HG02571 (cell line): Measurements from ENCODE around the gene SPON2.

Source experiments
- ATAC-seq: cut with Tn5 transposase; IDR thresholded peaks from one replicate; pipeline ENCODE4 v1.9.1; 2021; ENCODE audit warnings: mild to moderate bottlenecking, moderate library complexity; ENCODE audit not compliant: unreplicated experiment

Gene SPON2

GRCh38 chr4:1172228-1172851 lies at the start of gene SPON2:
SPON2 (minus strand) TSS chr4:1172583.
- ATAC-seq = no peak

DNA sequence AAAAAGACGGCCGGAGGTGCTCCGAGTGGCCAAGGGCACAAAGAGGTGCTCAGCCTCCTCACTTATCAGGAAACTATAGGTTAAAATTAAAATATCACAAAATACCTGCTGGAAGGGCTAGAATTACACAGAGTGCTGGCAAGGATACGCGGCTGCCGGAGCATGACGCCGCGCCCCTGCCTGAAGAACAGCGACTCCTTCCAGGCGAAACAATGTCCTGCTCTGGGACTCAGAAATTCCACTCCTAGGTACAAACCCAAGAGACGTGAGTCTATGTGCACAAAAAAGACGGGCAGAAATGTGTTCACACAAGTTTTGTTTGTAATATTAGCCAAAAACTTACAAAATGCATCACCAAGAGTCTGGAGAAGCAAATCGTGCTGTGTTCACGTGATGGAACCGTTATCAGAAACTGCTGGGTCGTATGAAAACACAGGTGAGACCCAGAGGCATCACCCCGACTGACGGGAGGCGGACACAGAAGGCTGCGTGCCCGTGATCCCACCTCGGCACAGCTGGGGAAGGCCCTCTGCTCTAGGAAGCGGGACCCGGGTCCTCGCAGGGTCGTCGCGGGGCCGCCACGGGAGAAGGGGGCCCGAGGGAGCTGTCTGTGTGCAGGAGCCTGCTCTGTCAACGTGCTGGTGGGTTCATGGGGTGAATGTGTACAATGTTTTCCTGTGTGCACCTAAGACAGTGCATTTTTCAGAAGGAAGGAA lies 48.9 kb upstream of the SPON2 start:
- ATAC-seq = no peak

GRCh38 chr4:1220566-1220965 lies 48.2 kb upstream of the SPON2 start:
- ATAC-seq = no peak

- ATAC-seq = no peak
These were observed 47.2 kb upstream of the SPON2 start for GRCh38 chr4:1219566-1219950.

GRCh38 chr4:1218634-1219565 lies 46.5 kb upstream of the SPON2 start:
- peak; percentile 44 for ATAC-seq

GRCh38 chr4:1217366-1217765 lies 45.0 kb upstream of the SPON2 start:
- no peak for ATAC-seq

- ATAC-seq = no peak
These were observed 44.5 kb upstream of the SPON2 start for GRCh38 chr4:1216869-1217294.

DNA sequence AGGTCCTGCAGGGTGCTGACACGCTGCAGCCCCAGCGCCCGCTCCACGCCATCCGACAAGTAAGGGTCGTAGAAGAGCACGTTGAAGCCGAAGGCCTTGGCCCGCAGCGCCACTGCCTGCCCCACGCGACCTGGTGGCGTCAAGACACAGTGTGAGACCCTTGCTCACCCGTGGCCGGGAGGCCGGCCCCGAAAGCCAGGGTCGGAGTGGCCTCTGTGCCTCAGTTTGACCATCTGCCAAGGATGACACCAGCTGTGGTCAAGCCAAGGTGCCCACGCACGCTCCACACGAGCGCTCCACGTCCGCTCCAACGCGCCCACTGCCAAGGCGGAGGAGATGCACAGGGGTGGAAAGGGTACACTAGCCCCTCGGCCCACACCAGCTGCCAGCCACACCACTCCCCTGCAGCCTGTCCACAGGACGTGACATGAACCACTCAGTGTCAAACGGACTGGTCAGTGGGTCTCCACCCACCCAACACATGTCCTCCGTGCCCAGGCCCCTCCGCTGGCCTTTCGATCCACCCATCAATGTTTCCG lies 43.8 kb upstream of the SPON2 start:
- ATAC-seq = no peak

DNA sequence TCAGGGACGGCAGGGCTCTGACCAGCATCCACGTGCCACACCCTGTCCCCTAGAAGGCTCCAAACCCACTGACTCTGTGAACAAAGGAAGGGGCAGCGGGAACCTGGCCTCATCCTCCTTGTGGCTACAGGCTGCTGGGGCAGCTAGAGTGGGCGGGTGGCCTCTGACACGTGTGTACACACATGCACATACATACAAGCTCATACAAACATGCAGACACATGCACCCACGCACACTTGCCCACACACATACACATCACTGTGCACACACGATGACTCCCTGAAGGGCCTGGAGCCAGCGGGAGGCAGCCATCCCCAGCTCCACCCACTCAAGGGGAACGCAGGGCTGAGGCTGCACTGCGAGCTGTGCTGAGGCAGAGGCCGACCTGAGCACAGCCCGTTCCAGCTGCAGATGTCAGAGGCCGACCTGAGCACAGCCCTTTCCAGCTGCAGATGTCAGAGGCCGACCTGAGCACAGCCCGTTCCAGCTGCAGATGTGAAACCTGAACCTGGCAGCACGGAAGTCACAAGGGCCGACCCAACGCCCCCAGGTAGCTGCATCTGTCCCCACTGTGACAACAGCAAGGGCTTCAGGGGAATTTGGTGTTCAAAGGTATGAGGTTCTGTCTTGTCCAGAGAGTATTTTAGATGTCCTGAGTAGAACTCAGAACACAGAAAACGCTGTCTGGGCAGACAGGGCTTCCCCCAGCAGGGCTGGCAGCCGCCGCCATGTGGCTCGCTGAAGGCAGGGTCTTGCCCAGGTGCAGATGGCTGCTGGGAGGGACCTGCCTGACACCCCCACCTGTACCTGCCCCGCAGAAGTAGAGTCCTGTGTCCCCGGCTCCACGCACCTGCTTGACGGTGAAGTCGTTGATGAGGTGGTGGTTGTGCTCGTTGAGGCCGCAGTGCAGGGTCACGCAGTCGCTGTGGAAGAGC lies 43.0 kb upstream of the SPON2 start:
- ATAC-seq = peak; percentile 61

DNA sequence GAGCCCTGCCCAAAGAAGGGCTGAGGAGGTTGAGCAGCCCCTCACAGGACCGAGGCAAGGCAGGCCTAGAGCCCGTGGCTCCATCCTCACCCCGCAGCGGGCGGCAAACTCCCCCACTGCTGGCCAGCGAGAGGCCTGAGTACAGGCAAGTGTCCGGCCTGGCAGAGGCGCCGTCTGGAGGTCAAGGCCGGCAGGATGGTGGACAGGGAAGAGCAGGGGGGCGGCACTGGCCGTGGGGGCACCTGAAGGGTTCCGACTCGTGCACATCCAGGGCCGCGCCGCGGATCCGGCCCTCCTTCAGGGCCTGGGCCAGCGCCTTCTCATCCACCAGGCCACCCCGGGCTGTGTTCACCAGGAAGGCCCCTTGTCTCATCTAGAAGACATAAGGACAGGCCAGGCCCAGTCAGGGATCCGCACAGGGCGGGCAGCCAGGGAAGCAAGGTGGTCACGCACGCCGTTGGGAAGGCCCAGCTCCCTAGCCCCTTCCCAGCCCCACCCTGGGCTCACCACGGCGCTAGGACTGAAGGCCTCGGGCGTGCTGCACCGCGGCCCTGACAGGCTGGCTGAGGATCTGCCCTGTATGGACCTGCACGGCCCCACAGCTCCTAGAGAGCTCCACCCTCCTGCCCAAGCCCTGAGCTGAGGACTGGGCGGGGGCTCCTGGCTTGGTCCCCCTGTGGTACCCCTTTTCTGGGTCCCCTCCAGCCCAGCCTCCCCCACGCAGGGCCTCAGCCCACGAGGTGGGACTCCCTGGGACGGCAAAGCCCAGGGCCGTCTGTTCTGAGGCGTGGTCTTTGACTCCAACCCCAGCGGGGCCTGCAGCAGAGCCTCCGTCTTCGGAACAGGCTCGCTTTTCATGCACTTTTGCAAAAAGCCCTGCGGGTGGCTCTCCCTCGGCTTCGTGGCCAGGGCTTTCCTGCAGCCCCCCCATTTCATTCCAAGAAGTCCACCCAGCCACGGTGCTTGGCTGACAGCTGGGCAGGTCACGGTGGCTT lies 42.0 kb upstream of the SPON2 start:
- no peak for ATAC-seq

DNA sequence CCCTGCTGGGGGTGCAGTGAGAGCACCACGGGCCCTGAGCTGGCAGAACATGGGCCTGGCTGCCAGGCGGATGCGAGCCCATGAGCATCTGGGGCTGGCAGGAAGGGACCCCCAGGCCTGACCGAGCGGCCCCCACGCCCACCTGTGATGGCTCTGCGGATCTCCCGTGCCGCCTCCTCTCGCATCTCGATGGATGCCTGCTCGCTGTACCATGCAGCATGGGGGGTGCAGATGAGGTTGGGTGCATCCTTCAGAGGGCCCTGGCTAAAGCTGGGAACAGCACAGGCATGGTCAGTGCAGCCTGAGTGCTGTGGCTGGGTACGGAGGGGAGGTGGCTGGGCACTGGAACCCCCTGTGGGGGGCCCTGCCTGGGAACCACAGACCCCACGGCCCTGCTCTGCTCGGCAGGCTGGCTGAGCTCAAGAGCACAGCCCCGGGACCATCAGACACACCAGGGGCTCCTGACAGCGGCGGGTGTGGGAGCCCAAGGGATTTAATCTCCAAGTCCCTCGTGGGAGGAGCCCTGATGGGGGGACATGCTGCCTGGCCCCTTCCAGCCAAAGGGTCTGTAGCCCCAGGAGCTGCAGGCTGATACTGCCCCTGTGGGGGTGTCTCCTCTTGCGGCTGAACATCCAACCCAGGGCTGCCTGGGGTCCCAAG lies 41.1 kb upstream of the SPON2 start:
- no peak for ATAC-seq

GRCh38 chr4:1212546-1213335 lies 40.4 kb upstream of the SPON2 start:
- no peak for ATAC-seq

GRCh38 chr4:1211891-1212545 lies 39.6 kb upstream of the SPON2 start:
- no peak for ATAC-seq

DNA sequence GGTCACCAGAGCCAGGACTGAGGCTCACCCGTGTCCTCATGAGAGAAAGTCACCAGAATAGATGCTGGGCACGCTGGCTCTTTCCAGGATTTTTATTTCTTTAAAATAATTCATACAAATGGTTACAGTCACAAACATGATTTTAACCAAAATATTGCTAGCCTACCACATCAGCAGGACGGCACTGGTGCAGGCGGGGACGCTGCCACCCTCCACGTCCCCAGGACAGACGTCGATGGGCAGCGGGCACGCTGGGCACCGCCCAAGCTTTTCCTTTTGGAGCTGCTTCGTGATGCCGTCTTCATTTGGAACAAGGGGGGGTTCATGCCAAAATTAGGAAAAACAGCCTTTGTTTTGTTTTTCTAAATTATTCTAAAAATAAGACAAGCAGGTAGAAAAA lies 39.0 kb upstream of the SPON2 start:
- ATAC-seq = no peak

DNA sequence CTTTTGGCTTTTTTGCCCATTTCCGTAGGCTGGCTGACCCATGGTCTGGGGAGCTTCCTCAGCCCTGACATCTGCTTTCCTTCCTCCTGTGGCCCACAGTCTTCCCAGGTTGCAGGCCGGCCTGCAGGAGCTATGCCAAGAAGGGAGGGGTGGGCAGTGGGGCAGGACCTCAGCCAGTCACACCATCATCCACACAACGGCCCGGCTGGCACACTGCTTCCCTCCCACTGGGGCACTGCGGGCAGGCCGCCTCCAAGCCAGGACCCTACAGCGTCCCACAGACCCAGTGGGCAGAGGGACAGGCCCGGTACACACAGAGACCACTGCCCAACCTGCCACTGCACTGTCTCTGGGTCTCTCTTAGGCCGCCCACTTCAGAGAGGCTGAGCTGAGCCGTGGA lies 38.6 kb upstream of the SPON2 start:
- ATAC-seq = no peak

DNA sequence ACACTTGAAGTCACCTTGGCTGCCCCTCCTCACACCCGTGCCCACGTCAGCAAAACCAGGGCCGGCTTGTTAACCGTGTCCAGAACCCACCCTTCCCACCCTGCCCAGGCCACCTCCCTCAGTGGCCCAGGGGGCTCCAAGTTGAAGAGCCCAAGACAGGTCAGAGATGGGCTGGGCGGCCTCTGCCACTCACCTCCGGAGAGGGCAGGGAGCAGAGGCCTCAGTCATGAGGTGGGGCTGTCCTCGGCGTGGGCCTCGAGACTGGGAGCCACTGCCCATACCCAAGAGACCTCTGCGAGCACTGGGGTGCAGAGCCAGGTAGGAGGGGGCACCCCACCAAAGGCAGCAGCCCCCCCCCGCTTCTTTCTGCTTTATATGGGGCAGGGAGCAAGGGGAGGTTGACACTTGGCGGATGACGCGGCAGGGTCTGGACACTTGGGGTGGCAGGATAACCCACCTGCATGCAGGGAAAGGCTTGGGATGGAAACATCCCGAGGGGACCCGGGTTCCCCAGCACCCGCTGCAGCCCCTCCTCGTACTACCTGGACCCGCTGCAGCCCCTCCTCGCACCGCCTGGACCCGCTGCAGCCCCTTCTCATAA lies 38.0 kb upstream of the SPON2 start:
- no peak for ATAC-seq

DNA sequence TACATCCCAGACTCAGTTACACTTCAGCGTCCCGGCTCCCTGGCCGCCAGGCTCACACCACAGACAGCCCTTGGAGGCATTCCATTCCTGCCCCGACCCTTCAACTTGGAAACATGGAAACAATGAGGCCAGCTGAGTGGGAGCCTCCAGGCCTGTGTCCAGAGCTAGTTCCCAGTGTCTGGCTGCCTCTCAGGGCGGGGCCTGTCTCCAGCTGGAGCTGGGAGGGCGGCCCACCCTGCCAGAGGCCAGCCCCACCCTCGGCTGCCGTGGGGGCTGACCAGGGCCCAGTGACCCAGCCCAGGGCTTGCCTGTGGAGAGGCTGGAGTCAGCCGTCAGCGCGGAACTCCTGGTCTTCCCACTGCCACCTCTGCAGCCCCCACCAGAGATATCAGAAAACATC lies 37.4 kb upstream of the SPON2 start:
- ATAC-seq = no peak
